Smooth muscle cell (in vitro differentiated cells): ENCODE measurements around the gene CDS2. TPM values are rescaled to one million over a fixed set of nuclear protein-coding genes. Genes with fewer than 3 reads are reported as not detected.

Source experiments
- DNase-seq: peaks from one replicate; lab custom pipeline; 2025; ENCODE audit not compliant: unreplicated experiment; lab: John Stamatoyannopoulos, UW
- H2AFZ ChIP-seq: fragments of 200-600 bp; sonication (generic); 2 replicates; pipeline ENCODE4 v1.6.0; 2016; ENCODE audit warnings: antibody characterized with exemption, low read depth, mild to moderate bottlenecking
- H3F3A ChIP-seq: fragments of 200-600 bp; sonication (generic); 2 replicates; pipeline ENCODE4 v1.6.0; 2017; ENCODE audit warnings: antibody characterized with exemption, low read depth
- H3K27ac ChIP-seq: fragments of 200-600 bp; sonication (generic); 2 replicates; pipeline ENCODE4 v1.5.1; 2016; ENCODE audit warnings: low read depth, mild to moderate bottlenecking
- H3K27me3 ChIP-seq: fragments of 200-600 bp; sonication (generic); 2 replicates; pipeline ENCODE4 v1.6.1; 2016; ENCODE audit warnings: low read depth, mild to moderate bottlenecking
- H3K36me3 ChIP-seq: fragments of 200-600 bp; sonication (generic); 2 replicates; pipeline ENCODE4 v1.5.1; 2016; ENCODE audit warnings: low read depth
- H3K4me1 ChIP-seq: fragments of 200-600 bp; sonication (generic); 2 replicates; pipeline ENCODE4 v1.5.1; 2016; ENCODE audit warnings: low read depth
- H3K4me2 ChIP-seq: fragments of 200-600 bp; sonication (generic); 2 replicates; pipeline ENCODE4 v1.6.0; 2016; ENCODE audit warnings: mild to moderate bottlenecking
- H3K4me3 ChIP-seq: fragments of 200-600 bp; sonication (generic); 2 replicates; pipeline ENCODE4 v1.5.1; 2016; ENCODE audit warnings: mild to moderate bottlenecking
- H3K79me2 ChIP-seq: fragments of 200-600 bp; sonication (generic); 2 replicates; pipeline ENCODE4 v1.6.0; 2016; ENCODE audit warnings: low read depth, mild to moderate bottlenecking
- H3K9ac ChIP-seq: fragments of 200-600 bp; sonication (generic); 2 replicates; pipeline ENCODE4 v1.6.0; 2016; ENCODE audit warnings: low read depth
- H3K9me3 ChIP-seq: fragments of 200-600 bp; sonication (generic); replicated peaks from 2 replicates; pipeline ENCODE4 v1.5.1; 2016; ENCODE audit warnings: low read depth
- H4K20me1 ChIP-seq: fragments of 200-600 bp; sonication (generic); 2 replicates; pipeline ENCODE4 v1.6.0; 2016; ENCODE audit warnings: low read depth
- CTCF ChIP-seq: fragments of 200-600 bp; sonication (generic); IDR thresholded peaks from 2 replicates; pipeline ENCODE4 v1.5.1; 2017; ENCODE audit warnings: borderline replicate concordance, mild to moderate bottlenecking, antibody characterized with exemption; ENCODE audit not compliant: insufficient read depth, poor library complexity, severe bottlenecking
- WGBS: methylation state at CpG from one replicate; pipeline ENCODE4 v1.1.7; 2016; ENCODE audit warnings: low lambda C conversion rate; 5-methylcytosine and 5-hydroxymethylcytosine counted together
- polyA plus RNA-seq: library from polyadenylated mRNA; unstranded; fragments of >200 nt; fragmentation: Nextera tagmentation; extraction: Ambion mirVana; gene quantifications from 2 replicates; pipeline ENCODE4 v1.2.1, GENCODE V29; 2016
- total RNA-seq: library from RNA; depleted of rRNA; stranded (reverse); fragments of >200 nt; gene quantifications from 2 replicates; pipeline ENCODE4 v1.2.3, GENCODE V29; 2014

The CDS2 gene
- total and polyA plus RNA-seq, 2 experiments from 2014 or later: 24.9 to 25.9 TPM

- Histone ChIP-seq H3K9me3 (no peaks in the 10 kb centered on the region), H3F3A (no peaks in the 10 kb centered on the region), H3K79me2 (no peaks in the 10 kb centered on the region), H3K27me3 (no peaks in the 10 kb centered on the region), H2AFZ (no peak overlapping the region), H3K4me2 (no peak overlapping the region), H3K36me3 (no peaks in the 10 kb centered on the region), H3K4me1 (no peaks in the 10 kb centered on the region), H3K4me3 (no peak overlapping the region), H3K27ac (no peak overlapping the region), H3K9ac (no peak overlapping the region), H4K20me1 (no peaks in the 10 kb centered on the region)
- DNase-seq: no peak
- 93% methylated on average over 6 of the region's 6 CpGs for WGBS
- no peak for TF ChIP-seq CTCF
Measured at GRCh38 chr20:5091902-5092301, 34.9 kb upstream of the CDS2 start.

GRCh38 chr20:5092765-5093339, 34.0 kb upstream of the CDS2 start:
- H4K20me1 ChIP-seq: no peaks in the 10 kb centered on the region
- WGBS: 98% methylated on average over 4 of the region's 4 CpGs
- no peaks in the 10 kb centered on the region for H3K4me1 ChIP-seq
- no peaks in the 10 kb centered on the region for H3K9me3 ChIP-seq
- no peak overlapping the region for H3K4me2 ChIP-seq
- DNase-seq: no peak
- TF ChIP-seq CTCF: no peak
- no peaks in the 10 kb centered on the region for H3K36me3 ChIP-seq
- no peak overlapping the region for H3K4me3 ChIP-seq
- H2AFZ ChIP-seq: no peak overlapping the region
- H3K27me3 ChIP-seq: no peaks in the 10 kb centered on the region
- no peaks in the 10 kb centered on the region for H3K79me2 ChIP-seq
- no peak overlapping the region for H3K27ac ChIP-seq
- no peaks in the 10 kb centered on the region for H3F3A ChIP-seq
- no peak overlapping the region for H3K9ac ChIP-seq

GRCh38 chr20:5095454-5095853, 31.4 kb upstream of the CDS2 start:
- TF ChIP-seq CTCF: no peak
- no peak for DNase-seq
- no peaks in the 10 kb centered on the region for H3K27me3 ChIP-seq
- no peak overlapping the region for H3K4me2 ChIP-seq
- H3K79me2 ChIP-seq: no peaks in the 10 kb centered on the region
- no peak overlapping the region for H3K4me3 ChIP-seq
- peaks cover 7% of the 10 kb centered on the region for H3K36me3 ChIP-seq
- peaks cover 19% of the 10 kb centered on the region for H4K20me1 ChIP-seq
- 93% methylated on average over 3 of the region's 3 CpGs for WGBS
- no peak overlapping the region for H3K9ac ChIP-seq
- no peaks in the 10 kb centered on the region for H3K9me3 ChIP-seq
- H3K4me1 ChIP-seq: no peaks in the 10 kb centered on the region
- H3K27ac ChIP-seq: no peak overlapping the region
- no peak overlapping the region for H2AFZ ChIP-seq
- no peaks in the 10 kb centered on the region for H3F3A ChIP-seq

- H4K20me1 ChIP-seq: peaks cover 23% of the 10 kb centered on the region
- no peaks in the 10 kb centered on the region for H3K4me1 ChIP-seq
- H3K27me3 ChIP-seq: no peaks in the 10 kb centered on the region
- no peak overlapping the region for H2AFZ ChIP-seq
- H3K4me3 ChIP-seq: no peak overlapping the region
- no peak overlapping the region for H3K4me2 ChIP-seq
- H3K9ac ChIP-seq: no peak overlapping the region
- no peaks in the 10 kb centered on the region for H3K9me3 ChIP-seq
- H3K79me2 ChIP-seq: no peaks in the 10 kb centered on the region
- no peaks in the 10 kb centered on the region for H3F3A ChIP-seq
- no peak for TF ChIP-seq CTCF
- DNase-seq: no peak
- 100% methylated on average over 3 of the region's 3 CpGs for WGBS
- H3K36me3 ChIP-seq: peaks cover 7% of the 10 kb centered on the region
- no peak overlapping the region for H3K27ac ChIP-seq
Measured at GRCh38 chr20:5095931-5096330, 30.9 kb upstream of the CDS2 start.
